Neuronal stem cell (in vitro differentiated cells): ENCODE measurements around the gene CAST.
"Not testable (repeated sequence)": the region's sequence is repeated elsewhere in the genome, so short reads cannot be mapped to it uniquely, and the experiment has no call there.

Source experiments
- DNase-seq: peaks from one replicate; pipeline ENCODE4 v3.0.0-alpha.2; 2013; ENCODE audit warnings: low spot score
- H2AFZ ChIP-seq: one replicate; pipeline ENCODE4 v1.6.1; 2013; ENCODE audit warnings: mild to moderate bottlenecking, low read length, inconsistent platforms
- H2AK5ac ChIP-seq: 2 replicates; pipeline ENCODE4 v1.6.1; 2013; ENCODE audit warnings: low read depth, mild to moderate bottlenecking, inconsistent platforms, low read length, moderate library complexity, mixed read lengths
- H2BK120ac ChIP-seq: 2 replicates; pipeline ENCODE4 v1.6.1; 2013; ENCODE audit warnings: low read depth, mild to moderate bottlenecking, inconsistent platforms, low read length, moderate library complexity, mixed read lengths
- H2BK12ac ChIP-seq: one replicate; pipeline ENCODE4 v1.6.1; 2013; ENCODE audit warnings: low read length, inconsistent platforms
- H2BK15ac ChIP-seq: 2 replicates; pipeline ENCODE4 v1.6.1; 2013; ENCODE audit warnings: mild to moderate bottlenecking, low read length, inconsistent platforms, mixed read lengths
- H2BK5ac ChIP-seq: one replicate; pipeline ENCODE4 v1.6.1; 2013; ENCODE audit warnings: inconsistent platforms, mild to moderate bottlenecking, low read length, moderate library complexity
- H3K14ac ChIP-seq: one replicate; pipeline ENCODE4 v1.6.1; 2013; ENCODE audit warnings: low read length, inconsistent platforms
- H3K18ac ChIP-seq: 2 replicates; pipeline ENCODE4 v1.6.1; 2013; ENCODE audit warnings: low read length, inconsistent platforms
- H3K23ac ChIP-seq: 2 replicates; pipeline ENCODE4 v1.6.1; 2013; ENCODE audit warnings: low read depth, mild to moderate bottlenecking, mixed read lengths, low read length, inconsistent platforms; ENCODE audit not compliant: poor library complexity
- H3K27ac ChIP-seq: replicated peaks from 3 replicates; pipeline ENCODE4 v1.5.1; 2013; ENCODE audit warnings: low read length, inconsistent platforms
- H3K27me3 ChIP-seq, 3 experiments: 2 replicates each; pipeline ENCODE4 v1.6.1; 2013; ENCODE audit warnings: low read length in 3 of 3, mild to moderate bottlenecking in 2 of 3, inconsistent platforms in 1 of 3, low read depth in 1 of 3, mixed read lengths in 1 of 3, moderate library complexity in 1 of 3; ENCODE audit not compliant: control insufficient read depth in 3 of 3, insufficient read depth in 3 of 3
- H3K36me3 ChIP-seq, 2 donors: replicated peaks in 1 of 2; 2 replicates each; pipeline ENCODE4 v1.6.1; 2013; ENCODE audit warnings: low read length in 2 of 2; ENCODE audit not compliant: control insufficient read depth in 2 of 2, insufficient read depth in 2 of 2
- H3K4ac ChIP-seq: 2 replicates; pipeline ENCODE4 v1.6.1; 2013; ENCODE audit warnings: inconsistent platforms, mild to moderate bottlenecking, low read length, moderate library complexity
- H3K4me1 ChIP-seq, 2 donors: 1 replicate in 1 of 2; 2 replicates in 1 of 2; pipeline ENCODE4 v1.6.1; 2013; ENCODE audit warnings: low read length in 2 of 2, low read depth in 1 of 2; ENCODE audit not compliant: control insufficient read depth in 2 of 2, insufficient read depth in 1 of 2
- H3K4me2 ChIP-seq: one replicate; pipeline ENCODE4 v1.6.1; 2013; ENCODE audit warnings: mild to moderate bottlenecking, low read length, inconsistent platforms; ENCODE audit not compliant: insufficient read depth, poor library complexity, severe bottlenecking
- H3K4me3 ChIP-seq, 2 donors: 2 replicates each; pipeline ENCODE4 v1.5.1; 2013; ENCODE audit warnings: low read length in 2 of 2, mild to moderate bottlenecking in 2 of 2, inconsistent platforms in 1 of 2, moderate library complexity in 1 of 2
- H3K79me1 ChIP-seq: one replicate; pipeline ENCODE4 v1.6.1; 2013; ENCODE audit warnings: low read depth, mild to moderate bottlenecking, inconsistent platforms, low read length, moderate library complexity
- H3K9ac ChIP-seq: one replicate; pipeline ENCODE4 v1.6.1; 2013; ENCODE audit warnings: mild to moderate bottlenecking, low read depth, low read length, inconsistent platforms; ENCODE audit not compliant: poor library complexity
- H3K9me3 ChIP-seq, 2 donors: replicated peaks in 1 of 2; 2 replicates each; pipeline versions ENCODE3 to v1.6.1; 2013; ENCODE audit warnings: low read length in 2 of 2, mild to moderate bottlenecking in 2 of 2, inconsistent platforms in 1 of 2, low read depth in 1 of 2, mixed read lengths in 1 of 2, moderate library complexity in 1 of 2; ENCODE audit not compliant: control insufficient read depth in 2 of 2, insufficient read depth in 1 of 2
- H4K8ac ChIP-seq: one replicate; pipeline ENCODE4 v1.6.1; 2013; ENCODE audit warnings: low read depth, mild to moderate bottlenecking, inconsistent platforms, low read length, moderate library complexity
- H4K91ac ChIP-seq: one replicate; pipeline ENCODE4 v1.6.1; 2013; ENCODE audit warnings: low read length, low read depth, mild to moderate bottlenecking, inconsistent platforms; ENCODE audit not compliant: poor library complexity
- WGBS, 2 donors: extraction: QIAGEN DNeasy Blood & Tissue Kit; methylation state at CpG; one replicate each; pipeline ENCODE4 v1.1.7; 2013; ENCODE audit warnings: missing lambda C conversion rate in 2 of 2, mixed read lengths in 1 of 2; ENCODE audit not compliant: insufficient read length in 2 of 2, insufficient replicate concordance in 1 of 2; ENCODE audit errors: extremely low coverage in 2 of 2; 5-methylcytosine and 5-hydroxymethylcytosine counted together

CAST gene

GRCh38 chr5:96801718-96802117 lies 139.5 kb downstream of the CAST start:
- not testable (repeated sequence) for H3K18ac ChIP-seq, H3K9me3 ChIP-seq, H2BK15ac ChIP-seq, H3K23ac ChIP-seq, H2AK5ac ChIP-seq, H3K27me3 ChIP-seq, H3K4me2 ChIP-seq, H2AFZ ChIP-seq, H3K4me1 ChIP-seq, H4K8ac ChIP-seq, DNase-seq, H3K4ac ChIP-seq, H3K27ac ChIP-seq, H2BK5ac ChIP-seq, H3K79me1 ChIP-seq, H3K9ac ChIP-seq, H2BK120ac ChIP-seq, H4K91ac ChIP-seq, H3K4me3 ChIP-seq, H3K14ac ChIP-seq, H2BK12ac ChIP-seq
- WGBS, 2 donors = no CpG with 5 or more reads among the region's 11 CpGs
- H3K36me3 ChIP-seq = peaks cover 0 to 52% of the 10 kb centered on the region in 2 donors

- peak overlapping the region; percentile 66 for H2BK5ac ChIP-seq
- H3K4ac ChIP-seq = no peak overlapping the region
- peak overlapping the region; percentile 96 for H3K18ac ChIP-seq
- H3K4me3 ChIP-seq = peak overlapping the region; percentile 83 to 95
- no peaks in the 10 kb centered on the region for H3K9me3 ChIP-seq
- peak overlapping the region; percentile 86 for H3K23ac ChIP-seq
- peak overlapping the region; percentile 65 for H3K14ac ChIP-seq
- no peak overlapping the region for H3K27ac ChIP-seq
- H2BK120ac ChIP-seq = peak overlapping the region; percentile 85
- peak overlapping the region; percentile 95 for H4K91ac ChIP-seq
- H2BK15ac ChIP-seq = peak overlapping the region; percentile 93
- H3K36me3 ChIP-seq = peaks cover 0 to 11% of the 10 kb centered on the region in 2 donors
- H2BK12ac ChIP-seq = no peak overlapping the region
- H2AFZ ChIP-seq = peak overlapping the region; percentile 99
- peak; percentile 42 for DNase-seq
- no peaks in the 10 kb centered on the region for H3K27me3 ChIP-seq
- no peaks in the 10 kb centered on the region for H3K79me1 ChIP-seq
- H4K8ac ChIP-seq = peak overlapping the region; percentile 84
- no peak overlapping the region for H2AK5ac ChIP-seq
- H3K4me1 ChIP-seq = peaks cover 4% of the 10 kb centered on the region in 2 donors
- WGBS, 2 donors = no CpG with 5 or more reads among the region's 37 CpGs
- peak overlapping the region; percentile 95 for H3K9ac ChIP-seq
- H3K4me2 ChIP-seq = peak overlapping the region; percentile 90
Measured at GRCh38 chr5:96807075-96807654, 145.0 kb downstream of the CAST start.

GRCh38 chr5:96808541-96808828 lies 146.3 kb downstream of the CAST start:
- Histone ChIP-seq H3K9ac (no peak overlapping the region), H3K4ac (no peak overlapping the region), H3K9me3 (no peaks in the 10 kb centered on the region), H3K4me3 (peak overlapping the region in 1 of 2 donors; percentile 95), H3K14ac (no peak overlapping the region), H2AFZ (peak overlapping the region; percentile 99), H3K36me3 (peaks cover 0 to 2% of the 10 kb centered on the region in 2 donors), H2BK15ac (no peak overlapping the region), H3K27me3 (no peaks in the 10 kb centered on the region), H2BK120ac (no peak overlapping the region), H3K4me2 (peak overlapping the region; percentile 41), H3K18ac (no peak overlapping the region), H2AK5ac (no peak overlapping the region), H3K23ac (no peak overlapping the region), H4K8ac (no peak overlapping the region), H3K79me1 (no peaks in the 10 kb centered on the region), H4K91ac (no peak overlapping the region), H2BK5ac (no peak overlapping the region), H3K27ac (no peak overlapping the region), H3K4me1 (peaks cover 4% of the 10 kb centered on the region in 2 donors), H2BK12ac (no peak overlapping the region)
- no CpG with 5 or more reads among the region's 2 CpGs for WGBS, 2 donors
- DNase-seq = no peak

GRCh38 chr5:96808868-96809558 lies 146.8 kb downstream of the CAST start:
- H3K4me3 ChIP-seq = no peak overlapping the region
- H3K27ac ChIP-seq = no peak overlapping the region
- no peaks in the 10 kb centered on the region for H3K9me3 ChIP-seq
- H2AK5ac ChIP-seq = no peak overlapping the region
- no peak overlapping the region for H4K91ac ChIP-seq
- H2BK15ac ChIP-seq = no peak overlapping the region
- no peak overlapping the region for H2BK120ac ChIP-seq
- no peak overlapping the region for H3K18ac ChIP-seq
- no peak overlapping the region for H3K14ac ChIP-seq
- H3K4me1 ChIP-seq = peaks cover 4 to 6% of the 10 kb centered on the region in 2 donors
- no peak overlapping the region for H3K9ac ChIP-seq
- DNase-seq = no peak
- peak overlapping the region; percentile 99 for H2AFZ ChIP-seq
- no peaks in the 10 kb centered on the region for H3K79me1 ChIP-seq
- H3K4me2 ChIP-seq = no peak overlapping the region
- H3K27me3 ChIP-seq = no peaks in the 10 kb centered on the region
- H4K8ac ChIP-seq = no peak overlapping the region
- H3K4ac ChIP-seq = no peak overlapping the region
- no peaks in the 10 kb centered on the region for H3K36me3 ChIP-seq
- H3K23ac ChIP-seq = no peak overlapping the region
- H2BK12ac ChIP-seq = no peak overlapping the region
- no peak overlapping the region for H2BK5ac ChIP-seq
- no CpG with 5 or more reads among the region's 8 CpGs for WGBS, 2 donors
